Measurements from ENCODE around the gene FAM222B.
A peak's percentile ranks its signal among the peaks of the same experiment; 100 is the strongest.
"Not testable (repeated sequence)": the region's sequence is repeated elsewhere in the genome, so short reads cannot be mapped to it uniquely, and the experiment has no call there.

FAM222B gene, protein sequence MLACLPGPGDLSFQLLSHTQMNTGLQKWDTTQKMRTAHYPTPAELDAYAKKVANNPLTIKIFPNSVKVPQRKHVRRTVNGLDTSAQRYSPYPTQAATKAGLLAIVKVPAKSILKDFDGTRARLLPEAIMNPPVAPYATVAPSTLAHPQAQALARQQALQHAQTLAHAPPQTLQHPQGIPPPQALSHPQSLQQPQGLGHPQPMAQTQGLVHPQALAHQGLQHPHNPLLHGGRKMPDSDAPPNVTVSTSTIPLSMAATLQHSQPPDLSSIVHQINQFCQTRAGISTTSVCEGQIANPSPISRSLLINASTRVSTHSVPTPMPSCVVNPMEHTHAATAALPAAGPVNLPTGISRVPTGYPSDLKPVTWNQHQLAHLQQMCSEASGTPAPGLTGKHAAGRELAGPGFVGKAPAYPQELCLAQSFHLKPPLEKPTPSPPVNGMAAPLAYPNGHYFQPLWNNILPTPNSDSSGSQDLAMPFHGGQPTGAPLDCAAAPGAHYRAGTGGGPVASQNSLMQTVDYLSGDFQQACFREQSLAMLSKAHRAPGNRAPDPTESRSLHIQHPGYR

DNA sequence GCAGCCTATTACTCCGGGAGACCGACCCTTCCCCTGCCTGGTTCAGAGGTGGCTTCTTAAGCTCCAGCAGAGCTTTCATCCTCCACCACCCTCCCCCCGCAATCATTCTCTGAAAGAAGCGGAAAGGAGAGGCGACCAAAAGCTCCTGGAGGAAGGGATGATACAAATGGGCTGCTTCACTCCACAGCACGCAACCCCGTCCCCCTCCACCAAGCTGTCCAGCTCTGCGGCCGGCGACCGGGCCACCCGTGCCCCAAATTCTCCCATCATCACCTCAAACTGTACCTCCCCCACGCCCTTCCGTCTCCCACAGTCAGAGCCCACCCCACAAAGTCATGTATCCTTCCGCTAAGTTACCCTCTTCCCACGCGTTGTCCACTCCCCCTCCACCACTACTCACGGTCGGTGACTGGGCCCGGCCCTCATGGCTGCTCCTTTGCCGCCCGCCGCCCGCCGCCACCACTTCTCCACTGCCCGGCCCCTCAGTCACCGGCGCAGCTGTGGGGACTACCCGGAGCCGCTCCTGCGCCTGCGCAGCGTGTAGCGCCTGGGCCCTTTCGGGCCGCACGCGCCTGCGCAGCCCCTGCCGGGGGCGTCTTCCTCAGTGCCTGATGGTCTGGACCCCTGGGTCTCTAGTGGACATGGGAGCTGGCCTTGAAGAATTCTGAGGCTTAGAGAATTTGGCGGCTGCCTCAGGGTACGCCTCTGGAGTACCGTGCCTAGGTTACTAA, at the start of gene FAM222B:
Gene FAM222B (minus strand): TSS at position 509 of the 731 bp plus-strand sequence. CDS start 76,123 bp downstream, outside the sequence.
- peak; percentile 65 to 82 for DNase-seq

DNA sequence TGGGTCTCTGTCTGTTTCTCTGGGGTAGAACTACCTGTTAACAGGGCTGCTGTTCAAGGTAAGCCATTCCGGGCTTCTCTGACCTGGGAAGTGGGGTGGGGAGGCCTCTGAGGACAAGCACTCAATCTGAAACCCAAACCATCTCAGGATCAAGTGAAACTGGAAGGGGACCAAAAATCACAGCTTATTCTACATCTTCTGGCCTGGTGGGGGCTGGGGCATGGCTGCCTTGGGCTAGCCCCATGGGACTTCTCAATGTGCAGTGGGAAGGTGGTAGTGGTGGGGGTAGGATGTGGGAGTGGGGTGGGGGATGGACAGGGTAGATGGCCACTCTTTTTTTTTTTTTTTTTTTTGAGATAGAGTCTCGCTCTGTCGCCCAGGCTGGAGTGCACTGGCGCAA, 49.4 kb upstream of the FAM222B start:
- DNase-seq = no peak

DNA sequence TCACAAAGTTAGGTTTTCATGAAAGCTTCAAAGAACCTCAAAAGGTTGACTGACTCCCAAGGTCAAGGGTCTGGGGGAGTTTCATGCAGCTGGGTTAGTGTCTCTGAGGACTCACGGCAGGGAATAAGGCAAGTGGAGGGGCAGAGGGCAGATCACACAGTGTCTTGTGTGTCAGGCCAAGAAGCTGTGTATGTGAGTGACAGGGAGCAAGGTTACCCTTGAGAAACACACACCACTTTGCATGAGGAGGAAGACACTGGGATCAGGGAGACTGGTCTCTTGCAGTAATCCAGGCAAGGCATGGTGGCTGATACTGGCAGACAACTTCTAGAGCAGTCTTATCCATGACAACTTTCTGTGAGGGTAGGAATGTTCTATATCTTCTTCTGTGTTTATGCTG, 48.6 kb upstream of the FAM222B start:
- no peak for DNase-seq

DNA sequence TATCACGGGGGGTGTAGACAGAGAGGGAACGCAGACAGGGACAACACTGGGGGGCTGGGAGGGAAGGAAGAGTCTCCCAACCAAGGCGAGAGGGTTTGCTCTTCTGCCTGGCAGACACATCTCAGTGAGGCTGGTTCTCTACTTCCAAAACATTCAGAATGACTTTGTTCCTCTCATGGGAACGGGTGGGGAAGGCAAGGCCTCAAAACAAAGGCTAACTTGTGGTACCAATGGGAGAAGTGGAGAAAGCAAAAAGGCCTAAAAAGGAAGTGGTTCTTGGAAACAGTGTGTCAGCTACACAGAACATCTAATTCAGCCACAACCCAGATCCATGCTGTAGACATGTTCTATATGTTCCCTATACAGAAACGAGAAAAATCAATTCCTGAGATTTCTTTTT, 47.4 kb upstream of the FAM222B start:
- no peak for DNase-seq

DNA sequence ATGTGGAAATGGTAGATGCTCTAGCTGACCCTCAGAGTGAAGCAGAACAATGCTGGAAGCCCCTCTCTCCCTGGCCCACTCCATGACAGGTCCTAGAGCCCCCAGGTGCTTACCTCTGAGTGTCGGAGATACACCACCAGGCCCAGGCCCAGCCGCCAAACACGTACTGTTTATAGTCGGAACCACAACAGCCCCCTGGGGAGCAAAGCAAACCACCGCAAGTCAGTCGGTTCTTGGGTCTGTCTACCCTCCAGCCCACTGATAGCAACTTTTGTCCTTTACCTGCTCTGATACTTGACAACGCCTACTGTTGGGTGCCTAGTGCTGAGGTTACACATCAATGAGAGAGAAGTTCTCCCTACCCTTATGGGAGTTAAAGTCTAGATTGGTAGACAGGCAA, 46.2 kb upstream of the FAM222B start:
- DNase-seq = no peak

DNA sequence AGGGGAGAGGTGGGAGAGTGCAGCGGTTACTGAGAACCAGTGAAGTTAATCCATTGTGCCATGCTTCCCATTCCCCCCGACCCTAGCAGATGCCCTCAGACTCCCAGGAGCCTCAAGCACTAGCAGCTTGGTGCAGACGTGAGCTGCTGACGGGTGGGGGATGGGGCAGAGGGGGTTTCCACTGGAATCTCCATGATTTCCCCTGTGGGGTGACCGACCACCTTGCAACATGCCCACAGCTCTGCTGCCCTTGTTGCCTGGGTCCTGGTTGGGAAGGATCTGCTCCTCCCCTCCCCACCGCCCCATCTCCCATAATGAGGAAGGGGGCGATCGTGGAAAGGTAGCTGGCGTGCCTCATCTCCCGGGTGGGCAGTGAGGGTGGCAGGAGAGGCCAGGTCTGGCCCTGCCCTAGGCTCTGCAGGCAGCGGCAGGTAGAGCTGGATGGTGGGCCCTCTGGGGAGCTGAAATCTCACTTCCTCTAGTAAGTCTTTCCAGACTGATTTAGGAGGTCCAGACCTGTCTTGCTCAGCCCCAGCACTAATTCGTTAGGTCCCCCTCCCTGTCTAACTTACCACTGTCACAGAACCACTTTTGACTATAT, 45.4 kb upstream of the FAM222B start:
- DNase-seq = no peak

DNA sequence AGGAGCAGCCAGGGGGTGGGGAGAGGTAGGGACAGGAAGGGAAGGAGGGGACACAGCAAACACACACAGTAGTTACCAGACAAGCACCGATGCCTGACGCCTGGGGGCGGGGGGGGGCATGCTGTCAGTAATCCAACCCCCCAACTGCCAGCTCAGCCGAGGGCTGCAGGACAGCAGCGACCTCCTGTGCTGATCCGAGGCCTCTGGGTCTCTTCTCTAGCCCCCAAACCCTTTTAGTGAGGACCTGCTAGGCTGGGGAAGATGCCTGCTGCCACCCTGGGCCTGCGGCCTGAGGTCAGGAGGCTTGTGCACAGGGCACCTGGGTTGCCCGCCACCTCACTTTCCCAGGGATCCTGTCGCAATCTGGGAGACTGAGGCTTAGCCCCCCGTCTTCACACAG, 43.4 kb upstream of the FAM222B start:
- DNase-seq = no peak

DNA sequence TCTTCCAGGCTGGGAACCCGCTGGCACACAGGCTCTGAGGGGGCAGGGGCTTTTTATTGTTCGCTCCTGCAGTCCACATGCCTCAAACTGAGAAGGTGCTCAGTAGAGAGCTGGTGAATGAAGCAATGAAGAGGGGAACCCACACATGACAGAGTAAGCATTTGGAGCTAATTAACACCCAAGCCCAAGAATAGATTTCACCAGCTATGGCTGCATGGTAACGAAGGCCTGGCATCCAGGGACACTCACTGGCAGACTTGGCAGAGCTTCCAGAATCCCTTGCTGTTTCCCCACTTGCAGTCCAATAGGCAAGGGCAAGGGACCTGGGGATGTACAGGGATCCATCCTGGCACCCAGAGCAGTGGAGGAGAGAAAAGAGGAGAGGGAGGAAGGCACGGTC, 42.8 kb upstream of the FAM222B start:
- no peak for DNase-seq

DNA sequence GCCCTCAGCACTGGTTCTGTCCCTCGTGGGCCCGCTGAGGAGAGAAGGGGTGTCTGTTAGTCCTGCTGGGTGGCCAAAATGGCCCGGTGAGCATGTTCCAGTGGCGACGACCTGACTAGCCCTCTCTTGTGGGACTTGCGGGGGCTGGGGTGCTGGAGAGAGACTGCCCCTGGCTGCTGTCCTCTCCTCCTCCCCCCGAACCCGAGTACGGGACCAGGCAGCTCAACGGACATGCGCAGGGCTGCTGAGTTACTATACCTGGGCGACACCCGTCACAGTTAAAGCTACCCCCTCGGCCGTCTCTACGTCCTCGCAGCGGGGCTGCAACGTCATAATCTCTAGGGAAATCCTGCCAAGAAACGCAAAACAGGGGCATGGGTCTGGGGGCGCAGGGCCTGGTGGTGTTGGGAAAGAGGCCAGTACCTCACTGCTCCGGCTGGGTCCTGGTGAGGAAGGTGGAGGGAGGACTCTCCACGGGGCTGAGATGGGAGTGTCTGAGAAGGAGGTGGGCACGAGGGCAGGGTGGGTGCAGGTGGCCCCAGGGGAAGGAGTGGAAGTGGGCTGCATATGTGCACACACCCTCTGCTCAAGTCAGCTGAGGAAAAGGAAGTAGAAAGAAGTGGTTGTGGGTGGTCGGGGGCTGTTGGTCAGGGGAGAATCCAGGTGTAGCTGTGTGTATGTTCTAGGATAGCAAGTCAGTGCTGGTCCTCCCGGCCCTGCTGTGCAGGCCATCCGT, 41.5 kb upstream of the FAM222B start:
- DNase-seq = no peak

DNA sequence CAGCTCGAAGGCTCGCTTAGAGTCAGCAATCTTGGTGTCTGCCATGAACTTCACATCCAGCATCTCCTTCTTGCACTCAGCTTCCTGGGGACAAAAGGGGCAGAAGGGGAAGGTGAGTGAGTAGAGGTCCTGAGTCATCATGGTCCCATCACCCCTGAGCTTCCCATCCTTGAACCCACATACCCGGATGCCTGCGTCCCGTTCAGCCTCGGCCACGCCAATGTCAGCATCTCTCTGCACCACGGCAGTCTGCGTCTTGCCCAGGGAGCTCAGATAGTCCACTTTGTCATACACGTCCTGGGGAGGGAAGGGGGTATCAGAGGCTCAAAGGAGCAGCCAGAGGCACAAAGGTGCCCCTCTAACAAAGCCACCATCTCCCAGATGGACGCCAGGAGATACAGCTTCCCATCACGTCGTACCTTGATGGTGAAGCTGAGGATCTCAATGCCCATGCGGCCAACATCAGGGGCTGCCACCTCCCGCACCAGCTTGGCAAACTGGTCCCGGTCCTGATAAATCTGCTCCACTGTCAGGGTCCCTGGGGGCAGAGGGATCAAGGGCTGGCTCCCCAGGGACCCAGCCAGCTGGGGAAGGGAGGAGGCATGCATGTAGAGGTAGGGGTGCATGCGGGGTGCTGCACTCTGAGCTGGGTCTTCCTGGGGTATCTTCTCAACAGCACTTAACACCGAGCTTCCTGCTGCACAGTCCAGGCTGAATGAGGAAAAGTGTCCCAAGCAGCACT, 39.7 kb upstream of the FAM222B start:
- DNase-seq = no peak

DNA sequence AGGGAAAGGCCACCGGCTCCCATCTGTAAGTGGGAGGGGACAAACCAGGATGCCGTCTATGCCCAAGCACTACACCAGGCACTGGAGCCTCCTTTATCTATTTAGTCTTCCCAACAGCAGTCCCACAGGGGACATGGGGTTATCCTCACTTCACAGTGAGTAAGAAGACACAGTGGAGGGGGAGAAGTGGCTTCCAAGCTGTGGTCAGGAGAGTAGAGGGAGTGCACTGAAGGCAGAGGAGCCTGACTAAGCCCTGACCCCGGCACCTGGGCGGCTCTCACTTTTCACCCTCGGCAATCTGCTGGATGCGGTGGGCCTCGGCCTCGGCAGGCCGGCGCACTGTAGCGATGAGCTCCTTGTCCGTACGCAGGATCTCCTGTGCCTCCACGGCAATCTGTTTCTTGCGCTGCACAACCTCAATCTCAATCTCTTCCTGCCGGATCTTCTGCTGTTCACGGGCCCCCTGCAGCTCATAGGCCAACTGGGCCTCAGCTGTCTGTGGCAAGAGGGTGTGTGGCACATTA, 39.0 kb upstream of the FAM222B start:
- DNase-seq = no peak

DNA sequence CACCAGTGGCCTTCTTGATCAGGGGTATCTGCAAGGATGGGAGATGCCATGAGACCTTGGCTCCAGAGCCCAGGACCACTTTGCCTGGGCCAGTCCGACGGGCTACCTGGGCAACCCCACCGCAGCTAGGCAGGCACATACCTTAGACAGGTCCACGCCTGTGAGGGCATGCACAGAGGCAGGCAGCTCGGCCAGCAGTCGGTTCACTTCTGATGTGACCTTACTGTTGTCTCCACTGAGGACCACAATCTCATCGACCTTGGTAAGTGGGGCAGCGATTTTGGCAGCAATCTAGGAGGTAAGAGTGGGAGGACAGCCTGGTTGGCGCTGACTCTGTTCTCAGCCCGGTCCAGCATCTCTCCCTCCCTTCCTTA, 38.0 kb upstream of the FAM222B start:
- no peak for DNase-seq

DNA sequence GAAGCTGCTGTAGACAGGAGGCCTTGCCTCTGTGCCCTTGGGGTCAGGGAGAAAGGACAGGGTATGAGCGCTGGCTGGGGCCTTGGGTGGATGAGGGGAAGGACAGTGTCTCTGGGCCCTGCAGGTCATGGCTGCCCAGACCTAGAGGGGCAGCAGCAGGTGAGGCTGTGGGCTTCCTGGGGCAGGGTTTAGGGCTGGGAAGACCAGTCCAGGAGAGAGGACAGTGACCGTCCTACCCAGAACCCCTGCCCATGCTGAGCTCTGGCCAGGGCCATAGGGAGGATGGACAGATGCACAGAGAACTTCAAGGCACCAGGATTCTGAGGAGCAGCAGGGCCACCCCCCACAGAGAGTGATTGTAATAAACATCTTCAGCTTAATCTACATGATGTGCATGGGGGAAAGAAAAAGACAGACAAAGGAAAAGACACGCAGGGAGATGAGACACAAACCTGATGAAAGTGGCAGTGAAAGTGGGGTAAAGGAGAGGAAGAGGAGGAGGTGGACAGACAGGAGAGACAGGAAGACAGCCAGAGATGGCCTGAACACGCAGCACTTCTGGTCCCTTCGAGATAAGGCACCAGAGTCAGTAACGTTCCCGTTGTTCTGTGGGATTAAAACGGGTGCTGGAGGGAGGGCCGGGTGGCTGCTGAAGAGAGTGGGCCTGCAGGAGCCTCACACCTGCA, 37.4 kb upstream of the FAM222B start:
- no peak for DNase-seq

DNA sequence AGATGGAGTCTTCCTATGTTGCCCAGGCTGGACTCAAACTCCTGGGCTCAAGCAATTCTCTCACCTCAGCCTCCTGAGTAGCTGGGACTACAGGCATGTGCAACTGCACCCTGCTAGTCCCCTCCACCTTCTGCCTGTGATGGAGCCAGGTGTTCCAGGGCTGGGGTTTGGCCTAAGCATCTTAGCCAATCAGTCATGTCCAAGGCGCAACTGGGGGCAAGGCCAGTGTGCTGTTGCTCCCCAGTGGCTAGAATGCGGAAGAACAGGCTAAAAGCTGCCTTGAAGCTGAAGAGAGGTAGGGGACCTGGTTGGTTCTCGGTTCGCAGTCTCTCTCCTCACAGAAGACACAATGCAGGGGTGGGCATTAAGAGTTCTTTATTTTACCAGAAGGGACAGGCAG, 36.4 kb upstream of the FAM222B start:
- DNase-seq = peak in 1 of 2 experiments; percentile 45

DNA sequence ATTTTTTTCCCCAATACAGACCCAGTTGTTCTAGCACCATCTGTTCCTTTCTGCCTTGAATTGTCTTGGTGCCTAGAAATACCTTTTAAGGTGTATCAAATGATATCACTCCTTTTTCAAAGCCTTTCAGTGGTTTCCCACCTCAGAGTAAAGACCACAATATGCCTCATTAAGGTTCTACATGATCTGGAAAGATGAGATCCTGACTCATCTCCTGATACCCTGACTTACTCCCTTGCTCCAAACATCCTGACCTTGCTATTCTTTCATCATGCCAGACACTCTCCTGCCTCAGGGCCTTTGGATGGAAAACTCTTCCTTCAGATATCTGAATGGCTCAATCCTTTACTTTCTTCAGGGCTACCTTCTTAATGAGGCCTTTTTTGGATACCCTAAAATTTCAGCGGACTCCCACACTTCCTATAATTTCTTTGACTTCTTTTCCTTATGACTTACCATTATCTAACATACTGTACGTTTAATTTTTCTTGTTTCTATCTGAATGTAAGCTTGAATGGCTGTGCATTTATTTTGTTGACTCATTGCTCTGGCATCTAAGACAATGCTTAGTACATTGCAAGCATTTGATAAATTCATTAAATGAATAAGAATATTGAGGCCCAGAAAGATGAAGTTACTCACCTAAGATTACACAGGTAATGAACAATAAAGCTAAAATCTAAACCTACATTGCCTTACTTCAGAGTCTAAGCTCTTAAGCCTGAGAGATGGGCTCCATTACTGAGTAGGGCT, 35.7 kb upstream of the FAM222B start:
- no peak for DNase-seq

DNA sequence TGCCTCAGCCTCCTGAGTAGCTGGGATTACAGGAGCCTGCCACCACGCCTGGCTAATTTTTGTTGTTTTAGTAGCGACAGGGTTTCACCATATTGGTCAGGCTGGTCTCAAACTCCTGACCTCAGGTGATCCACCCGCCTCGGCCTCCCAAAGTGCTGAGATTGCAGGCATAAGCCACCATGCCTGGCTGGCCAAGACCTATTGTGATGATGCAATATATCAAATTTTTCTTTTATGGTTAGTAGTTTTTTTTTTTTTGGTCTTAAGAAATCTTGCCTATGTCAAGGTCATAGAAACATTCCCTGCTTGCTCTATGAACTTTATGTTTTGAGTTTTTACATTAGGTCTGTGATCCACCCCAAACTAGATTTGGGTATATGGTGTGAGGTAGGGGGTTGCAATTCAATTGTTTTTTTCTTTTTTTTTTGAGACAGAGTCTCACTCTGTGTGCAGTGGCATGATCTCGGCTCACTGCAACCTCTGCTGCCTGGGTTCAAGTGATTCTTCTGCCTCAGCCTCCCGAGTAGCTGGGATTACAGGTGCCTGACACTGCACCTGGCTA, 34.6 kb upstream of the FAM222B start:
- not testable (repeated sequence) for DNase-seq

DNA sequence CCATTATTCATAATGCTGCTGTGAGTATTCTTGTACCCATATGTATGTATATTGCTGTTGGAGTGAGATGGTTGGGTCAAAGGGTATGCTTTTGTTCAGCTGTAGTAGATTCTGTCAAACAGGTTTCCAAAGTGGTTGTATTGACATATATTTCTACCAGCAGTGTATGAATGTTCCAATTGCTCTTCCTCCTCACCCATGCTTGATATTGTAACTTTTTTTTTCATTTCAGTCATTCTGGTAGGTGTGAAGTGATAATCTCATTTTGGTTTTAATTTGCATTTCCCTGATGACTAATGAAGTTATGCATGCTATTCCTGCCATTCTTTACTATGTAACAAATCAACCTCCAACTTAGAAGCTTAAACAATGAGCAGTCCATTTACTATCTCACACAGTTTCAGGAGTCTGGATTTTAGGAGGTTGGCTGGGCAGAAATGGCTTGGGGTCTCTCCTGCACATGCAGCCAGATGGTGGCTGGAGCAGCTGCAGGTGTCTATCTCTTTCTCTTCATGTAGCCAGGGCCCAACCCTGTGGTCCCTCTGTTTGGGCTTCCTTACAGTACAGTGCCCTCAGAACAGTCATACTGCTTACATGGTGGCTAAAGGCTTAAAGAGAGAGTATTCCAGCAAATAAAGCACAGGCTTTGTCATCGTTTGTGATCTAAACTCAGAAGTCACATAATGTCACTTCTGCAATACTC, 33.4 kb upstream of the FAM222B start:
- DNase-seq = no peak

DNA sequence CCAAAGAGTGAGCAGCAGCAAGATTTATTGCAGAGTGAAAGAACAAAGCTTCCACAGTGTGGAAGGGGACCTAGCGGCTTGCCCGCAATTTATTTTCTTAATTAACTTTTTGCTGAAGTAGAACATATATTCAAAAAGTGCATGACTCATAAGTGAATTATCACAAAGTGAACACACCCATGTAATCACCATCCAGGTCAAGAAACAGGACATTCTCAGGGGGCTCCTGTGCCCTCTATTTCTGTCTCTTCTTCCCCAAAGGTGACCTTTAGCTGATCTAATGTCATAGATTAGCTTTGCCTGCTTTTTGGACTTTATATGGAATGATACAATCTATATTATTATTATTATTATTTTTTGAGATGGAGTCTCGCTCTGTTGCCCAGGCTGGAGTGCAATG, 32.2 kb upstream of the FAM222B start:
- no peak for DNase-seq

DNA sequence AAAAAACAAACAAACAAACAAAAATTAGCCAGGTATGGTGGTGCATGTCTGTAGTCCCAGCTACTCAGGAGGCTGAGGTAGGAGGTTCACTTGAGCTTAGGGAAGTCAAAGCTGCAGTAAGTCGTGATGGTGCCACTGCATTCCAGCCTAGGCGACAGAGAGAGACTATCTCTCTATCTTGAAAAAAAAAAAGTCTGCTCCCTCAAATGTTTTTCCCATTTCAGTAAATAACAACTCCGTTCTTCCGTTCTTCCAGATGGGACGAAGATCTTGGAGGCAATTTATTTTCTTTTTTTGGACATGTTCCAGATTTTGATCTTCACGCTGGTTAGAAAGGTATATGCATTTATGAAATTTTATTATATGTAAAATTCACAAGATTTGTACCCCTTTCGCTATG, 31.2 kb upstream of the FAM222B start:
- no peak for DNase-seq

Data from SW 1271 (cell line).